Left hindlimb (tissue), 1 donor: ENCODE measurements around the gene SDK2.

ENCODE experiments used
- DNase-seq: peaks from one replicate; pipeline ENCODE4 v3.0.0-alpha.2; 2018

SDK2 gene

GRCh38 chr17:73630965-73631595 is 13.2 kb downstream of the SDK2 start:
- DNase-seq = no peak

GRCh38 chr17:73630531-73630930 is 13.7 kb downstream of the SDK2 start:
- no peak for DNase-seq

- DNase-seq = no peak
Measured at GRCh38 chr17:73628642-73629552, 15.3 kb downstream of the SDK2 start.

DNA sequence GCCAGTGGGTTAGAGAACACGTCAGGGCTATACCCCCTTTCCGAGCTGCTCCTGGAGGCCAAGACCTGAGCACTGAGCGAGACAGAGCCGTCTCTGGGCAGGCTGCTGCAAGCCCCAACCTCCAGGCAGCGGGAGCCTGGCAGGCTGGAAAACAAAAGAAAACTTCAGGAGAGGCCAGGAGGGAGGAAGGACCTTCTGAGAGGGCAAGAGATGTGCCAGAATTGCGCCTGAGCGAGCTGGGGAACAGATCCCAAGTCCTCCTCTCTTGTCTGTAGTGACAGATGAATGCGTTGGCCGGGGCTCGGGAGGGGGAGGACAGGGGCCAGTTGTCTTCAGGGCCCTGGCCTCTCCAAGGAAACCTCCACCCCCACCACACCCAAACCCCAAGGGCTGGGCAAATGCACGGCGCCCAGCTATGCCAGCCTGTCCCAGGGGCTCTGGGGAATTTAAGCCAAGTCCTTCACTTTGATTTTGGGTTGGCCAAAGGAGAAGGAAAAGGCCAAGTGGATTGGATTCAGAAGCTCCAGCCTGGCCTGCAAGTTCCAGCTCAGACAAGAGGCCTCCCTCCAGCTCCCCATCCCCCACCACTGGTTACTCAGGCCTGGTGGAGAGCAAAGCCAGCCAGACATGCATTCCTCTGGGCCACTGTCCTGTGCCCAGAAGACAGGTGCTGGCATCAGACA is 18.1 kb downstream of the SDK2 start:
- DNase-seq = no peak

GRCh38 chr17:73625006-73625405 is 19.2 kb downstream of the SDK2 start:
- no peak for DNase-seq

DNA sequence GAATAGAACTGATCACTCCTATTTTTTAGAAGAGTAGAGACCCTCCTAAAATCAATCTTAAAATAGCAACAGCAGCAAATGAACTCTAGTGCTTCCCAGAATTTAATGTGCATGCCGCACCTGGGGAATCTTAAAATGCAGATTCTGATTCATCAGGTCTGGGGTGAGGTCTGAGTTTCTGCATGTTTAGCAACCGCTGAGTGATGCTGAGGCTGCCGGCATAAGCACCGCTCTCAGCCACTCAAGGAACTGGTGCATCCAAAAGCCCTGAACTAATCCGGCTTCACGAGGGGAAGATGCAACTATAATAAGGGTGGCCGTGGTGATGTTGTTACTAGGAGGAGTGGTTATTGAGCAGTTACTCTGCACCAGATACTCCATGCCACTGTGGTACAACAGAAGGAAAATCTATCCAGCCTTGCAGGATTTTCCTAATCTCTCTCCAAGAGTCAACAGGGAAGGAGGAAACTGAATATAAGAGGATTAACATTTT is 19.7 kb downstream of the SDK2 start:
- no peak for DNase-seq

- no peak for DNase-seq
Measured at GRCh38 chr17:73623818-73624217, 20.4 kb downstream of the SDK2 start.

- peak; percentile 8 for DNase-seq
Measured at GRCh38 chr17:73623247-73623646, 21.0 kb downstream of the SDK2 start.

DNA sequence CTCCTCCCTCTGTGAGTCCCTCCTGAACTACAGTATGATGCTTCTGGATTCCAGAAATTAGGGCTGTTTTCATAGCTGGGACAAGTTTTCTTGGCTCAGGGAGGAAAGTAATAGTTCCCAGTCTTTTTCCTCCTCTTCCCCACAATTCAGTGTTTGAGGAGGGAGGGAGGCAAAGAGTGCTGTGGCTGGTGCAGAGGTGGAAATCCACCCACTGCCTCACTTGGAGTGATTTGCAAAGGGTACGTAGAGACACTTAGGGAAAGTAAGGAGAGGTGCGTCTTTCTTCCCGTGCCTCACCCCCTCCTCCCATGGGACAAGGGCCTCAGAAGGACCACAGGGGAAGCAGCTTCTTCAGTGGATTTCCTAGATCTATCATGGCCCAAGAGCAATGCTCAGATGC is 21.9 kb downstream of the SDK2 start:
- peak; percentile 10 for DNase-seq

DNA sequence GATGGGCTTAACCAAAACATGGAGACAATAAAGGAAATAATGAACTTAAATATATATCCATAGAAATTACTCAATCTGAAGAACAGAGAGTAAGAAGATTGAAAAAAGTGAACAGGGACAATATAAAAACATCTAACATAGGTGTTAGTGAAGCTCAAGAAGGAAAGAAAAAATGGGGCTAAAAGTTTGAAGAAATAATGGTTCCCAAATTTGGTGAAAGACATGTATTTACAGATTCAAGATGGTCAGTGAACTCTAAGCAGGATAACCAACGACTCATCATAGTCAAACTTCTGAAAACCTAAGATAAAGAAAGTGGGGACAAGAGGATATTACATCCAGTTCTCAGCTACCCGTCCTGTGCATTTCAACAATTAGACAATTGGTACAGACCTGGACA is 22.6 kb downstream of the SDK2 start:
- no peak for DNase-seq

GRCh38 chr17:73620414-73620813 is 23.8 kb downstream of the SDK2 start:
- no peak for DNase-seq

- DNase-seq = no peak
Measured at GRCh38 chr17:73617501-73617900, 26.7 kb downstream of the SDK2 start.

- DNase-seq = no peak
Measured at GRCh38 chr17:73616873-73617404, 27.3 kb downstream of the SDK2 start.

DNA sequence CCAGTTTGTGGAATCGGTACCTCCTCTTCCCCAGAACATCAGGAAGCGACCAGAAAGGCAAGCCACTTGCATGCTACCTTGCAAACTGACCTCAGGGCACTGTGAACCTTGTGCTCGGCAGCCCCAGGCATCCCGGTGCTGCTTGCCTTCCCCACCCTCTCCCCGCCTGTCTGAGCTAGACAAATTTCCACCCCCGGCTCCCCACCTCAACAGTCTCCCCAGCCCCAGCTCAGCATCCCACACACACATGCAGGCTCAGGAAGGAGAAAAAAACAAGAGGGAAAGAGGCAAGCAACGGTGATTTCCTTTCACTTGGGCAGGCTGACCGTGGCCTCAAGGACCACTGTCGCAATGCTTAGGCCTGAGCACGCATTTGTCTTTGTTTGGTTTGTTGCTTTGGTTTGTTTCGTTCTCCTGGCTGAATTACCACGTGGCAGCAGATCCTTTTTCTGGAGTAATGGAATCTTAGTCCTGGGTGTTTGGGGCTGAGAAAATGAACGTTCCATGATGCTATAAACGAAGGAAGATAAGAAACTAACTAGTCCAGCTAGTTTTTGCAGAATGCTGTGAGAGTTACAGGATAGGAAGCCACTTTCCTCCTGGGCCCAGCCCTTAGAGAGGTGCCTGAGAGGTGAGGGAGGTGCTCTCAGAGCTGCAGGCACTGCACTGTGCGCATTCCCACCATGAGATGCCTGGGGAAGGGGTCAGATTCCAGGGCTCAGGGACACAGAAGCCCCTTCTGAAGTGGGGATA is 27.9 kb downstream of the SDK2 start:
- DNase-seq = no peak

DNA sequence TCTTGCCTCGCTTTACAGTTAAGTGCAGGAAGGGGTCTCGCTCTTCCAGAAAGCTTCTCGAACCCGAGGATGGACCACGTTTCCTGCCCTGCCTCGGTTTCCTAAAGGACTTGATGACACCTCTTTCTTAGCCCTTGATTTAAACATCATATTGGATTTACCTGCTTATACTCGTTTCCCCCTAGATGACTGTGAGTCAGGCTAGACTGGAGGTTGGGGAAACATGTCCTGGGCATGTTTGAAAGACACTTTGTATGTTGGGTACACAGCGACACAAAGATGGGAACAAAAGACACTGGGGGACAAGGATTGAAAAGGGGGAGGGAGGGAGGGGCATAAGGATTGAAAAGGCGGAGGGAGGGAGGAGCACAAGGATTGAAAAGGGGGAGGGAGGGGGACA is 30.0 kb downstream of the SDK2 start:
- DNase-seq = no peak

DNA sequence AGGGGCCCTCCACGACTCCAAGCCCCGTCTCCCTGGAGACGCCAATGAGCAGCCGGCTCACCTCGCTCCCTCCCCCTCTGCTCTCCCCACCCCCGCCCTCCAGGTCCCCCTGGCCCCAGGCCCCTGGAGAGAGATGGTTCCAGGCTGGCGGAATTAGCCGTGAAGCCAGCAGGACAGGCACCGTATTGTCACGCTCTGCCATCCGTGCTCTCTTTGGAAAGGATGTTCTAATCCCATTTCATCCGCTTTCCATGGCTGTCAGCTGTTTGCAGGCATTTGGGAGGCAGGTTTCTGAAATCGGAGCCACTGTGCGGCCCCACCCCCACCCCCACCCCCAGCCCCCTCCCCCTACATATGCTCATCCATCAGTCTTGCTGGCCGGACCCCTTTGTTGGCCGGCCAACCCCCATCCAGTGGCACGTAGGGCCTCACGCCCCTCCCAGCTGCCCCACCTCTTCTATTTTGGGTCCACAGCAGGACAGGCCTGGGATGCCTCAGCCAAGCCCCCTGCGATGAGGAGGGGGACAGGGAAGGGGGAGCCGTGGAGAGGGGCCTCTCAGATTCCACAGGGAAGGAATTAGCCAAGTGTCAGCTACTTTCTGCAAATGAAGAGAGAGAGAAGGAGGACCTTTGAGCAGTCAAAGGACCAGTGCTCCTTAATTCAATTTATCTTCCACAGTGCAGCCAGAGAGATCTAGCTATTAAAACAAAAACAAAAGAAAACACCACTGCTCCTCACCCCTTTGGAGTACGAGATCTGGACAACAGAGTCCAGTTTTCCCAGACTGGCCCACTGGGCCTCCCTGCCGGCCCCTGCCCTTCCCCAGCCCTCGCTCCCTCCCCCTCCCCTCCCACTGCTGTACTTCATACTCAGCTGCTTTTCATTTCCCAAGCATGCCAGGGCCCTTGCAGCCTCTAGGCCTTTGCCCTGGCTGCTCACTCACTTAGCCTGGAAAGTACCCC is 30.7 kb downstream of the SDK2 start:
- peak; percentile 83 for DNase-seq

GRCh38 chr17:73612031-73612472 is 32.2 kb downstream of the SDK2 start:
- no peak for DNase-seq

- no peak for DNase-seq
Measured at GRCh38 chr17:73611630-73612029, 32.6 kb downstream of the SDK2 start.

DNA sequence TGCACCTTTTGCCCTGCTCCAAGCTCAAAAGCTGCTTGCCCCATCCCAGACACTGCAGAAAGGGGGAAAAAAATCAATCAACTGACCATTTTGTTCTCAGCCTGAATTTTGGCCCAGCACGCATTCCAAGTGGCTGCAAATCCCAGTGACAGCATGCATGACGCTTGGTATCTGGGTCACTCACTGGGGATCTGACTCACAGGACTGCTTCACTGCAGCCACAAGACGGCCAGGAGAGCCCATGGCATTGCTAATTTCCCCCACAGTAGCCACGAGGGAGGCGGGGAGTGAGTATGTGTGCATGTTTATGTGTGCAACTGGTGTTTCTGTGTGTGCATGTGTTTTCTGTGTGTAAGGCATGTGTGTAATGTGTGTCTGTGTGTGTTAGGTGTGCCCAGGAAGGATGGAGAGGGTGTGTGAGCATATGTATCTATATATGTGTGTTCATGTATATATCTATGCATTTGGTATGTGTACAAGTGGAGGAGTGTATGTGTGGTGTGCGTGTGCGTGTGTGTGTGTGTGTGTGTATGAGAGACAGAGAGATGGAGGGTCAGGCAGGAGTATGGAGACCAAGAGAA is 33.8 kb downstream of the SDK2 start:
- no peak for DNase-seq

DNA sequence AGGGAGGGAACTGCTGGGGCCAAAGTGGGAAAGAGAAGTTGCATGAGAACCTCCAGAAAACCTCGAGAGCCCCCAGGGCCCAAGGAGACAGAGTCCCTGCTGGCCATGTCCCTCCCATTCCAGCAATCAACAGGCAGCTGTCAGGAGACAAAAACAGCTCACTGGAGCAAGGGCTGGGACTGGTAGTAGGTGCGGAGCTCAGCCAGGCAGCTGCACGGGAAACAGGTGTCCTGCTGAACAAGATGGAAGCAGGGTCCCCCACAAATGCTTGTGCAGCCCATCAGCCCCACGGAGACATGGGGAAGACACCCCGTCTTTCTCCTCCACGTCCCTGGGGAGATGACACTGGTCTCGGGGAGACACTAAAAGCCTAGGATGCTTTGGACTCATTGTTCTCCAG is 34.5 kb downstream of the SDK2 start:
- DNase-seq = no peak

GRCh38 chr17:73609060-73609459 is 35.2 kb downstream of the SDK2 start:
- DNase-seq = no peak
